Calu3 (cell line): Measurements from ENCODE around the gene CACNA2D1. TPM values are rescaled to one million over a fixed set of nuclear protein-coding genes. Genes with fewer than 3 reads are reported as not detected.

Experiments used
- BruUV-seq: library from RNA; stranded (reverse); fragments of 400-500 nt; replicated peaks from 2 replicates; lab custom pipeline; 2021; lab: Mats Ljungman, UMichigan
- CTCF ChIA-PET: fragments of 300-600 bp; sonication (Branson Sonifier 250); formaldehyde crosslinking; loops from one replicate; lab custom pipeline; 2022; ENCODE audit warnings: antibody characterized with exemption; lab: Charles Lee
- DNase-seq: peaks from one replicate; pipeline ENCODE4 v3.0.0; 2022
- H3K27ac Mint-ChIP-seq: one replicate; pipeline ENCODE4 v1.8.0; 2022; ENCODE audit warnings: mixed read lengths; ENCODE audit not compliant: unreplicated experiment
- H3K27me3 Mint-ChIP-seq: one replicate; pipeline ENCODE4 v1.8.0; 2022; ENCODE audit warnings: mixed read lengths; ENCODE audit not compliant: unreplicated experiment
- H3K36me3 Mint-ChIP-seq: one replicate; pipeline ENCODE4 v1.8.0; 2022; ENCODE audit warnings: mild to moderate bottlenecking, moderate library complexity, mixed read lengths; ENCODE audit not compliant: insufficient read depth, unreplicated experiment
- H3K4me1 Mint-ChIP-seq: one replicate; pipeline ENCODE4 v1.8.0; 2022; ENCODE audit warnings: mild to moderate bottlenecking, low read depth, mixed read lengths; ENCODE audit not compliant: unreplicated experiment
- H3K4me3 Mint-ChIP-seq: one replicate; pipeline ENCODE4 v1.8.0; 2022; ENCODE audit warnings: mild to moderate bottlenecking, low read depth, moderate library complexity, mixed read lengths; ENCODE audit not compliant: unreplicated experiment
- H3K9me3 Mint-ChIP-seq: one replicate; pipeline ENCODE4 v1.8.0; 2022; ENCODE audit warnings: low read depth, mixed read lengths; ENCODE audit not compliant: unreplicated experiment
- CTCF ChIP-seq: fragments of 200-600 bp; IDR thresholded peaks from one replicate; pipeline ENCODE4 v1.8.0; 2022; ENCODE audit warnings: antibody characterized with exemption; ENCODE audit not compliant: unreplicated experiment
- intact Hi-C: fragments of 100-400 bp; cut with micrococcal nuclease; formaldehyde crosslinking; loops from one replicate; pipeline ENCODE4 v1.10.0; 2022; ENCODE audit not compliant: unreplicated experiment
- total RNA-seq: library from RNA; stranded (reverse); gene quantifications from 2 replicates; pipeline ENCODE4 v1.2.3, GENCODE V29; 2022

The CACNA2D1 gene
- total RNA-seq, 1 experiment from 2014 or later, result 10.4 TPM

GRCh38 chr7:81924494-81924893, 519.1 kb downstream of the CACNA2D1 start:
- no peaks in the 10 kb centered on the region for H3K4me1 Mint-ChIP-seq
- no peak overlapping the region for H3K4me3 Mint-ChIP-seq
- H3K27ac Mint-ChIP-seq, result no peak overlapping the region
- CTCF ChIA-PET, result no interaction called here
- no peaks in the 10 kb centered on the region for H3K9me3 Mint-ChIP-seq
- no TSS peak for BruUV-seq
- no peak for TF ChIP-seq CTCF
- H3K27me3 Mint-ChIP-seq, result no peaks in the 10 kb centered on the region
- H3K36me3 Mint-ChIP-seq, result no peaks in the 10 kb centered on the region
- intact Hi-C loops, result no loop called here
- DNase-seq, result no peak

DNA sequence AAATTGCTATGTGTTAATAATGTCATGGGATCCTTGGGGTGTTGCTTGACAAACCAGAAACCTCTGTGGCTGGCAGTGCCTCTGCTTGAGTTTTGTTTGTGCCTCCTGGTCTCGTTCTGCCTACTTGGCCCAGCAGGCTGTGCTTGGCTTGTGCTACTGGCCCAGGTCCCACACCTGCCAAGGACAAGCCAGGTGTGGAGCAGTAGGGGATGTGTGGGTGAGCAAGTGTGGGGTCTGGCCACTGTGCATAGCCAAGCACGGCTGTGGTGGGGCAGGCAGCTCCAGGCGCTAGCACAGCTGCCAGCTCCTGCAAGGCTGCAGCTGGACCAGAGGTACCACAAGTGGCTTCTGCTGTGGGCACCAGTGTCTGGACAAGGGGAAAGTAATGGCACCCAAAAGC, 524.1 kb downstream of the CACNA2D1 start:
- intact Hi-C loops, result no loop called here
- CTCF ChIA-PET, result no interaction called here
- Mint-ChIP-seq H3K36me3 (no peaks in the 10 kb centered on the region), H3K9me3 (no peaks in the 10 kb centered on the region), H3K27me3 (no peaks in the 10 kb centered on the region), H3K27ac (no peak overlapping the region), H3K4me3 (no peak overlapping the region), H3K4me1 (no peaks in the 10 kb centered on the region)
- TF ChIP-seq CTCF, result no peak
- no peak for DNase-seq
- no TSS peak for BruUV-seq

GRCh38 chr7:81908220-81908619, 535.4 kb downstream of the CACNA2D1 start:
- CTCF ChIA-PET, result no interaction called here
- Mint-ChIP-seq H3K9me3 (no peaks in the 10 kb centered on the region), H3K4me1 (peaks cover 17% of the 10 kb centered on the region), H3K36me3 (no peaks in the 10 kb centered on the region), H3K27me3 (no peaks in the 10 kb centered on the region), H3K27ac (no peak overlapping the region), H3K4me3 (no peak overlapping the region)
- no peak for DNase-seq
- no TSS peak for BruUV-seq
- intact Hi-C loops, result no loop called here
- no peak for TF ChIP-seq CTCF

- Mint-ChIP-seq H3K4me3 (no peak overlapping the region), H3K27me3 (no peaks in the 10 kb centered on the region), H3K36me3 (no peaks in the 10 kb centered on the region), H3K27ac (no peak overlapping the region), H3K4me1 (peaks cover 20% of the 10 kb centered on the region), H3K9me3 (peaks cover 5% of the 10 kb centered on the region)
- intact Hi-C loops, result no loop called here
- TF ChIP-seq CTCF, result no peak
- no TSS peak for BruUV-seq
- CTCF ChIA-PET, result no interaction called here
- no peak for DNase-seq
Measured at GRCh38 chr7:81903115-81903514, 540.5 kb downstream of the CACNA2D1 start.
